ENCODE data around the gene ARFGEF2. TPM values are rescaled to one million over a fixed set of nuclear protein-coding genes. Genes with fewer than 3 reads are reported as not detected.

The ARFGEF2 gene
- total RNA-seq, 4 donors from 2014 or later = 23.7 to 37.0 (median 28.1) TPM

DNA sequence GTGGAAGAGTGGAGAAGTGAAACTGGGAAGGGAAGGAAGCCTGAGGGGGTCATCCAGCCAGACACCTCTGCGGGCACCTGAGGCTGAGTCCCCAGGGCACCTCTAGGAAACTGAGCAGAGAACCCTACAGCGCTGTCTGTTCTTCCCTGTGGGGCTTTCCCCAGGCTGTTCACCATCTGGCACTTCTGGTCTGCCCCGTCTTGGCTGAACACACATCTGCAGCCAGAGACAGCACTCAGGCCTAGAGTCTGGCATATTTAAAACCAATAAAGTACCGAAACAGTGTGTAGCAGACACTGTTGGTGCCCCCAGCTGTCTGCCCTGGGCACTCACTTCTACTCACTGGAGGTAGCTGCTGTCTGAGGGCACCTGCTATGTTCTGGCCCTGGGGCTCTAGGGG, 9.4 kb upstream of the ARFGEF2 start:
- intact Hi-C loops (cut with DNase I) = no loop called here
- Histone ChIP-seq H3K4me1 (no peaks in the 10 kb centered on the region), H3K9me3 (peaks cover 0 to 5% (median 0%) of the 10 kb centered on the region in 3 donors), H3K27ac (no peak overlapping the region), H3K4me3 (no peak overlapping the region), H3K36me3 (no peaks in the 10 kb centered on the region), H3K27me3 (no peaks in the 10 kb centered on the region)
- WGBS, 2 donors = 73 to 78% methylated on average over 4 of the region's 4 CpGs
- TF ChIP-seq, protein P1, sequence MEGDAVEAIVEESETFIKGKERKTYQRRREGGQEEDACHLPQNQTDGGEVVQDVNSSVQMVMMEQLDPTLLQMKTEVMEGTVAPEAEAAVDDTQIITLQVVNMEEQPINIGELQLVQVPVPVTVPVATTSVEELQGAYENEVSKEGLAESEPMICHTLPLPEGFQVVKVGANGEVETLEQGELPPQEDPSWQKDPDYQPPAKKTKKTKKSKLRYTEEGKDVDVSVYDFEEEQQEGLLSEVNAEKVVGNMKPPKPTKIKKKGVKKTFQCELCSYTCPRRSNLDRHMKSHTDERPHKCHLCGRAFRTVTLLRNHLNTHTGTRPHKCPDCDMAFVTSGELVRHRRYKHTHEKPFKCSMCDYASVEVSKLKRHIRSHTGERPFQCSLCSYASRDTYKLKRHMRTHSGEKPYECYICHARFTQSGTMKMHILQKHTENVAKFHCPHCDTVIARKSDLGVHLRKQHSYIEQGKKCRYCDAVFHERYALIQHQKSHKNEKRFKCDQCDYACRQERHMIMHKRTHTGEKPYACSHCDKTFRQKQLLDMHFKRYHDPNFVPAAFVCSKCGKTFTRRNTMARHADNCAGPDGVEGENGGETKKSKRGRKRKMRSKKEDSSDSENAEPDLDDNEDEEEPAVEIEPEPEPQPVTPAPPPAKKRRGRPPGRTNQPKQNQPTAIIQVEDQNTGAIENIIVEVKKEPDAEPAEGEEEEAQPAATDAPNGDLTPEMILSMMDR (IDR thresholded peaks at IDR 0.05) = no peak
- TF ChIP-seq POLR2A (IDR thresholded peaks at IDR 0.05) = no peak
- DNase-seq = no peak

DNA sequence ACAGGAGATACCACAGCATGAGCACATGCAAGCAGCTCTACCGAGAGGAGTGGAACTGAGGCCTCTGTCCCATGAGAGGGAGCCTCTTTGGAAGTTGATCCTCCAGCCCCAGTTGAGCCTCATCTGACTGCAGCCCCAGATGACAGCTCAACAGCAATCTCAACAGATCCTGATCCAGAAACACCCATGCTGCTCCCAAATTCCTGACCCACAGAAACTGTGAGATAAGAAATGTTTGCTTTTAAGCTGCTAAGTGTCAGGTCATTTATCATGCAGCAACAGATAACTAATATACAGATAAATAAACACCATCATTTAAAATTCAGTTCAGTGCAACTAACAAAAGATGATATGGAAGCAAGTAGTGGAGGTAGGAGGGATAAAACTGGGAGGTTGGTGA, 4.8 kb upstream of the ARFGEF2 start:
- intact Hi-C loops (cut with DNase I) = no loop called here
- H3K9me3 ChIP-seq = no peaks in the 10 kb centered on the region
- DNase-seq = no peak
- peaks cover 0 to 11% (median 5%) of the 10 kb centered on the region in 3 donors for H3K4me1 ChIP-seq
- no peak overlapping the region for H3K27ac ChIP-seq
- 38 to 60% methylated on average over 1 of the region's 1 CpG for WGBS, 2 donors
- no peaks in the 10 kb centered on the region for H3K27me3 ChIP-seq
- no peak for TF ChIP-seq POLR2A (IDR thresholded peaks at IDR 0.05)
- TF ChIP-seq, protein P1 (IDR thresholded peaks at IDR 0.05) = no peak
- no peak overlapping the region for H3K4me3 ChIP-seq
- no peaks in the 10 kb centered on the region for H3K36me3 ChIP-seq

DNA sequence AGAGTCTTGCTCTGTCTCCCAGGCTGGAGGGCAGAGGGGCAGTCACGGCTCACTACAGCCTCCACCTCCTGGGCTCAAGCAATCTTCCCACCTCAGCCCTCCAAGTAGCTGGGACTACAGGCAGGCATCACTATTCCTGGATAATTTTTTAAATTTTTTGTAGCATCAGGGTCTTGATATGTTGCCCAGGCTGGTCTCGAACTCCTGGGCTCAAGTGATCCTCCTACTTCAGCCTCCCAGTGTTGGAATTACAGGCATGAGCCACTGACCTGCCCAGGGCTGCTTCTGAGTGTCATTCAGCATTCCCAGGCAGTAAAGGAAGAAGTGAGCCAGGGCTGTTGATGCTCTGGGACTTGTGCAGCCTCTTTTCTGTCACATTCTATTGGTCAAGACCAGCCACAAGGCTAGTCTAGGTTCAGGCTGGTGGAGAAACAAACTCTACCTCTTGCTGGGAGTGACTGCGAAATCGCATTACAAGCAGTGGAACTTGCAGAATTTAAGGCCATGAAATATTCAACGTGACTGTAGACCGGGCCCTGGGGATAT, 2.1 kb upstream of the ARFGEF2 start:
- TF ChIP-seq POLR2A (IDR thresholded peaks at IDR 0.05) = no peak
- TF ChIP-seq, protein P1 (IDR thresholded peaks at IDR 0.05) = no peak
- Histone ChIP-seq H3K27ac (no peak overlapping the region), H3K36me3 (no peaks in the 10 kb centered on the region), H3K9me3 (no peaks in the 10 kb centered on the region), H3K4me3 (no peak overlapping the region), H3K4me1 (peaks cover 15 to 37% (median 26%) of the 10 kb centered on the region in 3 donors), H3K27me3 (no peaks in the 10 kb centered on the region)
- DNase-seq = no peak
- intact Hi-C loops (cut with DNase I) = no loop called here
- WGBS, 2 donors = 73 to 74% methylated on average over 6 of the region's 6 CpGs

DNA sequence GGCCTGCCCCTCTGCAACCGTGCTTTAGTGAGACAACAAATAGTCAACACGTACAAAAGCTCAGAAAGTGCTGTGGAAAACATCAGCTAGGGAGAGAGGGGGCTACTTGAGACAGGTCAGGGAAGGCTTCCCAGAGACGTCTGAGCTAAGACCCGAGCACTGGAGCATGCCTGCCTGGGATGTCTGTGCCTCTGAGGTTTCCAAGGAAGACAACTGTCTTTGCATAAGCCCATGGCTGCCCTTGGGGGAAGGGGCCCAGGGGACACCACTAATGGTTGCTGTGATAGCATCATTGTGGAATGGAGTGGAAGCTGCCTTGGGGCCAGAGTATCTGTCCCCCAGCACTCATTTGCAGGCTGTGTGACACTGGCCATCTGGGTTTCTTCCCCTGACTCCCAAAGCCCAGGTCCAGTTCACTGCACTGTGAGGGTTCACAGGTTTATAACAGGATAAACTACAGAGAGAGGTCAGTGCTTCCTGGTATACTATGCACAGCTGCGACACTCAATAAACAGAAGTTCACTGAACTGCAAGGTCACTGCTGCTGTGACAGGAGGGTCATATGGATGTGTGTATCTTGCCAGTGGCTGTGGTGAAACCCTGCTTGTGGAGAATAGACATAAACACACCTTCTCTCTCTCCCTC, 1.5 kb upstream of the ARFGEF2 start:
- Histone ChIP-seq H3K27me3 (no peaks in the 10 kb centered on the region), H3K4me1 (peaks cover 15 to 43% (median 30%) of the 10 kb centered on the region in 3 donors), H3K27ac (no peak overlapping the region), H3K9me3 (no peaks in the 10 kb centered on the region), H3K4me3 (no peak overlapping the region), H3K36me3 (no peaks in the 10 kb centered on the region)
- DNase-seq = no peak
- intact Hi-C loops (cut with DNase I) = no loop called here
- 62 to 73% methylated on average over 3 to 5 of the region's 5 CpGs for whole genome bisulfite sequencing, 2 donors
- TF ChIP-seq, protein P1 (IDR thresholded peaks at IDR 0.05) = no peak
- no peak for TF ChIP-seq POLR2A (IDR thresholded peaks at IDR 0.05)

DNA sequence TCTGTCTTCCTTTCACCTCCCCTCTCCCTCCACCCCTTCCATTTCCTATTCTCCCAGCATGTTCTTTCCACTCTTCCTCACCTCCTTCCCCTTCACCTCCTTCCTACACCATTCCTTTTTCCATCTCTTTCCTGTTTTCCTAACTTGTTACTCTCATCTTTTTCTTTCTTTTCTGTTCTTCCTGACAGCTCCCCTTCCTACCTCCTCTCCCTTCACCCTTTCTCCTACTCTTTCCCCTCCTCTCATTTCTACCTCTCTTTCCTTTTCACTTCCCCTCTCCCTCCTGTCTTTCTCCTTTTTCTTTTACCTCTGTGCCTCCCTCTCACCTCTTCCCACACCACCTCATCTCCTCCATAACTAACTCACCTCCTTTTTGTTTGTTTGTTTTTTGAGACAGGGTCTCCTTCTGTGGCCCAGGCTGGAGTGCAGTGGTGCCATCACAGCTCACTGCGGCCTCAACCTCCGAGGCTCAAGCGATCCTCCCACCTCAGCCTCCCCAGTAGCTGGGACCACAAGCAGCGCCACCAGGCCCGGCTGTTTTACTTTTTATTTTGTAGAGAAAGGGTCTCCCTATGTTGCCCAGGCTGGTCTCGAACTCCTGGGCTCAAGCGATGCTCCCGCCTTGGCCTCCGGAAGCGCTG, 864 bp upstream of the ARFGEF2 start:
- peaks cover 15 to 49% (median 30%) of the 10 kb centered on the region in 3 donors for H3K4me1 ChIP-seq
- no peak for DNase-seq
- 17 to 22% methylated on average over 8 to 10 of the region's 10 CpGs for WGBS, 2 donors
- no peaks in the 10 kb centered on the region for H3K36me3 ChIP-seq
- TF ChIP-seq, protein P1 (IDR thresholded peaks at IDR 0.05) = no peak
- no peak for TF ChIP-seq POLR2A (IDR thresholded peaks at IDR 0.05)
- no peaks in the 10 kb centered on the region for H3K27me3 ChIP-seq
- peak overlapping the region; percentile 76 to 98 (median 93) for H3K4me3 ChIP-seq
- H3K9me3 ChIP-seq = no peaks in the 10 kb centered on the region
- intact Hi-C loops (cut with DNase I) = no loop called here
- H3K27ac ChIP-seq = peak overlapping the region; percentile 95 to 99 (median 97)
